GM18519 (cell line): ENCODE data around the gene ZNF532.
"Not testable (repeated sequence)": the region's sequence is repeated elsewhere in the genome, so short reads cannot be mapped to it uniquely, and the experiment has no call there.

ENCODE experiments used
- ATAC-seq: cut with Tn5 transposase; IDR thresholded peaks from one replicate; pipeline ENCODE4 v1.9.1; 2021; ENCODE audit warnings: mild to moderate bottlenecking, moderate library complexity; ENCODE audit not compliant: unreplicated experiment, low FRiP score

Gene ZNF532, protein sequence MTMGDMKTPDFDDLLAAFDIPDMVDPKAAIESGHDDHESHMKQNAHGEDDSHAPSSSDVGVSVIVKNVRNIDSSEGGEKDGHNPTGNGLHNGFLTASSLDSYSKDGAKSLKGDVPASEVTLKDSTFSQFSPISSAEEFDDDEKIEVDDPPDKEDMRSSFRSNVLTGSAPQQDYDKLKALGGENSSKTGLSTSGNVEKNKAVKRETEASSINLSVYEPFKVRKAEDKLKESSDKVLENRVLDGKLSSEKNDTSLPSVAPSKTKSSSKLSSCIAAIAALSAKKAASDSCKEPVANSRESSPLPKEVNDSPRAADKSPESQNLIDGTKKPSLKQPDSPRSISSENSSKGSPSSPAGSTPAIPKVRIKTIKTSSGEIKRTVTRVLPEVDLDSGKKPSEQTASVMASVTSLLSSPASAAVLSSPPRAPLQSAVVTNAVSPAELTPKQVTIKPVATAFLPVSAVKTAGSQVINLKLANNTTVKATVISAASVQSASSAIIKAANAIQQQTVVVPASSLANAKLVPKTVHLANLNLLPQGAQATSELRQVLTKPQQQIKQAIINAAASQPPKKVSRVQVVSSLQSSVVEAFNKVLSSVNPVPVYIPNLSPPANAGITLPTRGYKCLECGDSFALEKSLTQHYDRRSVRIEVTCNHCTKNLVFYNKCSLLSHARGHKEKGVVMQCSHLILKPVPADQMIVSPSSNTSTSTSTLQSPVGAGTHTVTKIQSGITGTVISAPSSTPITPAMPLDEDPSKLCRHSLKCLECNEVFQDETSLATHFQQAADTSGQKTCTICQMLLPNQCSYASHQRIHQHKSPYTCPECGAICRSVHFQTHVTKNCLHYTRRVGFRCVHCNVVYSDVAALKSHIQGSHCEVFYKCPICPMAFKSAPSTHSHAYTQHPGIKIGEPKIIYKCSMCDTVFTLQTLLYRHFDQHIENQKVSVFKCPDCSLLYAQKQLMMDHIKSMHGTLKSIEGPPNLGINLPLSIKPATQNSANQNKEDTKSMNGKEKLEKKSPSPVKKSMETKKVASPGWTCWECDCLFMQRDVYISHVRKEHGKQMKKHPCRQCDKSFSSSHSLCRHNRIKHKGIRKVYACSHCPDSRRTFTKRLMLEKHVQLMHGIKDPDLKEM (N-terminal part only)

DNA sequence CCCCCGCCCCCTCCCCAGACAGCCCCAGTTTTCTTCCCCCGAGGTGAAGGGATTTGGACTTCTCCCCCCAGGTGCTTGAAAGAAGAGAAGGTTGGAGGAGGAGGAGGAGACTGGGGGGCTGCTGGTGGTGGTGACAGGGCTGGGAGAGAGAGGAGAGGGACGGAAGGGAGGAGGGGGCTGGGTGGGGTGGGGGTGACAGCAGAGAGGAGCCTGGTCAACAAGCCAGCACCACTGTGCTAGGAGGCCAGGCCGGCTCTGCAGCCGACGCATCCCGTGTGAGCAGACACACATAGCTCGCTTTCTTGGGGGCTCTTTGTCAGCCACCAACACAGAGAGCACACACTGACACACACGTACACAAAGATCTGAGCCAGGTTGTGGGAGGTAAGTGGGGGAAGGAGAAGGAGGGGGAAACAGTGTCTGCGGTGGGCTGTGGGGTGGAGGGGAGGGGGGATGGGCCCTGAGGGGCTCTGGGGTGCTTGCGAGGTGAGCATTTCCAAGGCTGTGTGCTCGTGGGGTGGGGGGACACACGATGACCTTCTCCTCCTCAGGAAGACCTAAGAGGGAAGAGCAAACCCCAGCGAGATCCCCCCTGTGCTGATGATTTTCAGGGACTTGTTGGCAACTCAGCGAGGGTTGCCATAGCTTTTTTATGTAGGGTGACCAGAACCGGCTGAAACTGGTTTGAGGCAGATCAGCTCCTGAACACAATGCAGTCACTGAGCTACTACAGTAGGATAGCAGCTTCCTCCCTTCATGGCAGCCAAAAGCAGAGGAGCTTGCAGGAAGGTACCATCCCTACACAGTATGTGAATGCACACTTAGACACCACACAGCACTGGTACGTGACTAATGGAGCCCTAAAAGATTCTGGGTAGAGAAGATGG lies at the start of gene ZNF532:
Gene ZNF532 (plus strand): TSS at position 732 of the 887 bp plus-strand sequence. CDS start 53,411 bp downstream, outside the sequence.
- no peak for ATAC-seq

DNA sequence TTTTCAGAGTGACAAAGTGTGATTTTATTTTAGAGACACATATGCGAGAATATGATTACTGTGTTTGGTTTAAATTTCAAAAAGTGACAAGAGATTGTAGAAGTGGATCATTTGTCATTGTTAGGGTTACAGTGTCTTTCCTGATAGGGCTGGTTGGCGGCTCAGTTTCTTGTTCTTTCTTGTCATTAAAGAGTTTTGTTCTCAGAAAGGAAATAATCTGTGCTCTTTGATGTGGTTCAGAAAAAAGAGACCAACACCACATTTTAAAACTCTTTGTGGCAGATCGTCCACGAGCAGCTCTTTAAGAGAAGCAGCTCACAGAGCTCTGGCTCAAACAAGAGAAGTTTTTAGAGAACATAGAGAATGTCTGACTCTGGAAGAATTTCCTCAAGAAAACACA lies 45.6 kb upstream of the ZNF532 start:
- no peak for ATAC-seq

GRCh38 chr18:58820251-58820650 lies 44.4 kb upstream of the ZNF532 start:
- no peak for ATAC-seq

- no peak for ATAC-seq
Measured at GRCh38 chr18:58822944-58823343, 41.7 kb upstream of the ZNF532 start.

- ATAC-seq = no peak
Measured at GRCh38 chr18:58823412-58823811, 41.3 kb upstream of the ZNF532 start.

GRCh38 chr18:58826926-58827325 lies 37.8 kb upstream of the ZNF532 start:
- not testable (repeated sequence) for ATAC-seq

- ATAC-seq = no peak
Measured at GRCh38 chr18:58827428-58827827, 37.2 kb upstream of the ZNF532 start.

DNA sequence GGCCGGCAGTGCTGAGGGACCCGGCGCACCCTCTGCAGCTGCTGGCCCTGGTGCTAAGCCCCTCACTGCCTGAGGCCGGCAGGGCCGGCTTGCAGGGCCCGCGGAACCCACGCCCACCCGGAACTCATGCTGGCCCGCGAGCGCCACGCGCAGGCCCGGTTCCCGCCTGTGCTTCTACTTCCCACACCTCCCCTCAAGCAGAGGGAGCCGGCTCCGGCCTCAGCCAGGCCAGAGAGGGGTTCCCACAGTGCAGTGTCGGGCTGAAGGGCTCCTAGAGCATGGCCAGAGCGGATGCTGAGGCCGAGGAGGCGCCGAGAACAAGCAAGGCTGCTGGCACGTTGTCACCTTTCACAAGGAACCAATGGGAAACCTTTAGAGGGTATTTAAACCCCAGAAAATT lies 36.8 kb upstream of the ZNF532 start:
- no peak for ATAC-seq

GRCh38 chr18:58828399-58829121 lies 36.1 kb upstream of the ZNF532 start:
- no peak for ATAC-seq

GRCh38 chr18:58829263-58829662 lies 35.4 kb upstream of the ZNF532 start:
- ATAC-seq = no peak

GRCh38 chr18:58829886-58830285 lies 34.8 kb upstream of the ZNF532 start:
- not testable (repeated sequence) for ATAC-seq

DNA sequence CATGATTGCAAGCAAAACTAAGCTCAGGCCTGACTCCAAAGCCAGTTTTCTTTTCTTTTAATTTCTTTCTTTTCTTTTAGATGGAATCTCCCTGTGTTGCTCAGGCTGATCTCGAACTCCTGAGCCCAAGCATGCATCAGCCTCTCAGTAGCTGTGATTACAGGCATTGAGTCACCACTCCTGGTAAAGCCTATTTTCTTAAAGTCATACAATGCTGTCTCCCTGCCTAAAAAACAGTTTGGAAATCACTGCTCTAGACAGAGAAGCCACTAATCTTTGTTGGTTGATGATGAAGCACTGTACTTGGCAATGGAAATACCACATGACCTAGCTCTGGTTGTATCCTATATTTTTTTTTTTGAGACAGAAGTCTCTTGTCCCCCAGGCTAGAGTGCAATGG lies 33.1 kb upstream of the ZNF532 start:
- ATAC-seq = no peak

DNA sequence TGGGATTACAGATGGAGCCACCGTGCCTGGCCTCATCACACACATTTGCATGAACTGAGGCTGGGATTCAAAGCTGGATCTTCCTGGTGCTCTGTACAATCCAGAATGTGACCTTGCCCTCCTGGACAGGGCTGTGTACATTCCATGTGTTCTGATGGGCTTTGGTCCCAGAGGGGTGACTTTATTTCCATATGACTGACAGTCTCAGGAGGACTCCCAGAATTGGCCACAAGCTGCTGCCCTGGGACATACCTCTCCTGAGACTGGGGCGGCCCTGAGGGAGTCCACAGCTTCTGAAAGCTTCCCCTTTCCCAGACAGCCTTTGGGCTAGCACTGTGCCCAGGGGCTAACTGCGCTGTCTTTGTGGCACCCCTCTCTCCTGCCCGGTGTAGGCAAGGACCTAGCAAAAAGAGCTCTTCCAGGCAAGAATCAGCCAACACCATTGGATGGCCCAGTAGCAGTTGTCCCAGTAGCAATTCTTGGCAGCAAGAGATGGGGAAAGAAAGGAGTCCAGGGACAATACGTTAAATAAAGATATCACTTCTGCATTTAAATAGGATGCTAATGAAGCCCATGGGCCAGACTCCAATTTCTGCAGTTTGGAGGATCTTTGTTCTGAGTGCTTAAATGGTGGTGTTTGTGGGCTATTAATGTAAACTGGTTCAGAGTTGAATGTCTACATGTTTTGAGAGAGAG lies 26.4 kb upstream of the ZNF532 start:
- ATAC-seq = no peak

GRCh38 chr18:58838946-58839345 lies 25.7 kb upstream of the ZNF532 start:
- ATAC-seq = no peak

DNA sequence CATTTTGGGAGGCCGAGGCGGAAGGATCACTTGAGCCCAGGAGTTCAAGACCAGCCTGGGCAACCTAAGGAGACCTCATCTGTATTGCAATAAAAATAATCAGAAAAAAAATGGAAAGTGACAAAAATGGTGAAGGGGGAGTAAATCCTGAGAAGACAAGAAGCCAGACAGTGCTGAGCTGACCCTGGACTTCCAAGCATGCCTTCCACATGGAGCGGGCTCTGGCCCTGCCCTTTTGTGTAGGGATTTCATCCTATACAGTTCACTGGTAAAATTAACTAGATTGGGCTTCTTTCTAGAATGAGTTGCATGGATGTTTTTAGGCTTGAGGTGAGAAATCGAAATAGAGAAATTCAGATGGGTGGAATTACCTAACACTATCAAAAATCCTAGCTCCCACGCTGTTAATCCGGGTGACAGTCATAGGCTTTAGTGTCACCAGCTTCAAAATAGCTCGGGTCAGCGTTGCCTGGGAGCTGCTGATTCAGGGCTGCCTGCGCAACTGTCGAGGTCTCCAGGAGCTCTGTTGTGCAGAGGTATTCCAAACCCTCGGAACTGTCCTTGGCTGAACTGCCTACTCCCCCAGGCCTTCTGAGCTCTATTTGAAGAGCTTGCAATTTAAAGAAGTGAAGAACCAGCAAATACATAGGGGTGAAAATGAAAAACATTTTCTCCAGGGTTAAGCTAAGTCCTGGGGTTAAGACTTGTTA lies 21.5 kb upstream of the ZNF532 start:
- no peak for ATAC-seq

DNA sequence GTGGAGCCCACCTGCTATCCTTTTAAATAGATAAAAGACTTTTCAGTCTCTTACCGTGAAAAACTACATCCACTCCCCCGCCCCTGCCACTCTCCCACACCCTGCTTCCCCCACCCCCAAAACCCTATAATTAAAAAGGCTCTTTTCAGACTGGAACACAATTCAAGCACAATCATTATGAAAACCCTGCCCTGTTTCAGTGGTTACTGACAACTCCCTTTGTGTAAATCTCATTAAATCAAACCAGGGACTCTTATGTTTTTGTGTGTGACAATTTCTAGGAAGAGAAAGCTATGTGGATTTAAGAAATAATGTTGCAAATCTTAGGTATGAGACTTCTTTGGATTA lies 21.0 kb upstream of the ZNF532 start:
- no peak for ATAC-seq

- no peak for ATAC-seq
Measured at GRCh38 chr18:58844871-58845270, 19.8 kb upstream of the ZNF532 start.
